ENCODE data around the gene HIPK2.

HIPK2 gene

GRCh38 chr7:139572071-139572470 lies 205.7 kb downstream of the HIPK2 start:
- no peaks in the 10 kb centered on the region for H3K79me2 ChIP-seq (ENCODE audit: insufficient read depth, low read length)
- H3K4me1 ChIP-seq (ENCODE audit: insufficient read depth, low read length) = no peaks in the 10 kb centered on the region
- no peak overlapping the region for H3K9ac ChIP-seq (ENCODE audit: low read depth, low read length)
- H3K9me3 ChIP-seq (ENCODE audit: insufficient read depth, low read length, severe bottlenecking) = no peaks in the 10 kb centered on the region
- TF ChIP-seq CTCF (IDR thresholded peaks at IDR 0.05; ENCODE audit: borderline replicate concordance, extremely low read depth, low read length, poor library complexity, severe bottlenecking) = no peak
- no peak for TF ChIP-seq EZH2 (IDR thresholded peaks at IDR 0.05; ENCODE audit: borderline replicate concordance, low read depth, low read length, severe bottlenecking)
- H3K4me2 ChIP-seq (ENCODE audit: insufficient read depth, low read length) = no peak overlapping the region
- no peak overlapping the region for H3K4me3 ChIP-seq (ENCODE audit: low read depth in 1 of 2, low read length in 2 of 2)
- H3K27me3 ChIP-seq (ENCODE audit: insufficient read depth, low read length, poor library complexity) = no peaks in the 10 kb centered on the region
- H2AFZ ChIP-seq (ENCODE audit: low read depth, low read length) = no peak overlapping the region
- H3K27ac ChIP-seq (ENCODE audit: low read length) = no peak overlapping the region
- ATAC-seq (ENCODE audit: insufficient read depth, low read depth) (no peak), DNase-seq (no peak)
- no peaks in the 10 kb centered on the region for H4K20me1 ChIP-seq (ENCODE audit: insufficient read depth, low read length)
- peaks cover 3% of the 10 kb centered on the region; the same call in 1 of the 2 replicates for H3K36me3 ChIP-seq (ENCODE audit: insufficient read depth, low read length)

GRCh38 chr7:139571651-139572050 lies 206.1 kb downstream of the HIPK2 start:
- Histone ChIP-seq H3K27me3 (ENCODE audit: insufficient read depth, low read length, poor library complexity) (no peaks in the 10 kb centered on the region), H3K79me2 (ENCODE audit: insufficient read depth, low read length) (no peaks in the 10 kb centered on the region), H2AFZ (ENCODE audit: low read depth, low read length) (no peak overlapping the region), H4K20me1 (ENCODE audit: insufficient read depth, low read length) (no peaks in the 10 kb centered on the region), H3K9ac (ENCODE audit: low read depth, low read length) (no peak overlapping the region), H3K4me2 (ENCODE audit: insufficient read depth, low read length) (no peak overlapping the region), H3K36me3 (ENCODE audit: insufficient read depth, low read length) (peaks cover 3% of the 10 kb centered on the region; the same call in 1 of the 2 replicates), H3K27ac (ENCODE audit: low read length) (no peak overlapping the region), H3K9me3 (ENCODE audit: insufficient read depth, low read length, severe bottlenecking) (no peaks in the 10 kb centered on the region), H3K4me1 (ENCODE audit: insufficient read depth, low read length) (no peaks in the 10 kb centered on the region), H3K4me3 (ENCODE audit: low read depth in 1 of 2, low read length in 2 of 2) (no peak overlapping the region)
- no peak for DNase-seq
- no peak for TF ChIP-seq CTCF (IDR thresholded peaks at IDR 0.05; ENCODE audit: borderline replicate concordance, extremely low read depth, low read length, poor library complexity, severe bottlenecking)
- no peak for TF ChIP-seq EZH2 (IDR thresholded peaks at IDR 0.05; ENCODE audit: borderline replicate concordance, low read depth, low read length, severe bottlenecking)
- no peak for ATAC-seq (ENCODE audit: insufficient read depth, low read depth)

- Histone ChIP-seq H3K9ac (ENCODE audit: low read depth, low read length) (no peak overlapping the region), H3K4me1 (ENCODE audit: insufficient read depth, low read length) (no peaks in the 10 kb centered on the region), H3K79me2 (ENCODE audit: insufficient read depth, low read length) (no peaks in the 10 kb centered on the region), H3K4me2 (ENCODE audit: insufficient read depth, low read length) (no peak overlapping the region), H3K36me3 (ENCODE audit: insufficient read depth, low read length) (peaks cover 3% of the 10 kb centered on the region; the same call in 1 of the 2 replicates), H3K9me3 (ENCODE audit: insufficient read depth, low read length, severe bottlenecking) (no peaks in the 10 kb centered on the region), H3K4me3 (ENCODE audit: low read depth in 1 of 2, low read length in 2 of 2) (no peak overlapping the region), H3K27ac (ENCODE audit: low read length) (no peak overlapping the region), H2AFZ (ENCODE audit: low read depth, low read length) (no peak overlapping the region), H4K20me1 (ENCODE audit: insufficient read depth, low read length) (no peaks in the 10 kb centered on the region), H3K27me3 (ENCODE audit: insufficient read depth, low read length, poor library complexity) (no peaks in the 10 kb centered on the region)
- no peak for ATAC-seq (ENCODE audit: insufficient read depth, low read depth)
- no peak for TF ChIP-seq EZH2 (IDR thresholded peaks at IDR 0.05; ENCODE audit: borderline replicate concordance, low read depth, low read length, severe bottlenecking)
- no peak for TF ChIP-seq CTCF (IDR thresholded peaks at IDR 0.05; ENCODE audit: borderline replicate concordance, extremely low read depth, low read length, poor library complexity, severe bottlenecking)
- DNase-seq = no peak
Observed at GRCh38 chr7:139571190-139571589, 206.6 kb downstream of the HIPK2 start.

GRCh38 chr7:139570626-139571025 lies 207.2 kb downstream of the HIPK2 start:
- Histone ChIP-seq H3K9me3 (ENCODE audit: insufficient read depth, low read length, severe bottlenecking) (no peaks in the 10 kb centered on the region), H3K4me3 (ENCODE audit: low read depth in 1 of 2, low read length in 2 of 2) (no peak overlapping the region), H3K4me1 (ENCODE audit: insufficient read depth, low read length) (no peaks in the 10 kb centered on the region), H3K36me3 (ENCODE audit: insufficient read depth, low read length) (peaks cover 3% of the 10 kb centered on the region; the same call in 1 of the 2 replicates), H4K20me1 (ENCODE audit: insufficient read depth, low read length) (no peaks in the 10 kb centered on the region), H3K4me2 (ENCODE audit: insufficient read depth, low read length) (no peak overlapping the region), H2AFZ (ENCODE audit: low read depth, low read length) (no peak overlapping the region), H3K27ac (ENCODE audit: low read length) (no peak overlapping the region), H3K27me3 (ENCODE audit: insufficient read depth, low read length, poor library complexity) (no peaks in the 10 kb centered on the region), H3K9ac (ENCODE audit: low read depth, low read length) (no peak overlapping the region), H3K79me2 (ENCODE audit: insufficient read depth, low read length) (no peaks in the 10 kb centered on the region)
- no peak for ATAC-seq (ENCODE audit: insufficient read depth, low read depth)
- DNase-seq = no peak
- TF ChIP-seq CTCF (IDR thresholded peaks at IDR 0.05; ENCODE audit: borderline replicate concordance, extremely low read depth, low read length, poor library complexity, severe bottlenecking) (no peak), EZH2 (IDR thresholded peaks at IDR 0.05; ENCODE audit: borderline replicate concordance, low read depth, low read length, severe bottlenecking) (no peak)

All from DND-41 (cell line).